Hippocampal formation (tissue), 2 donors: Measurements from ENCODE around the gene HS3ST5.
"Not testable (repeated sequence)": the region's sequence is repeated elsewhere in the genome, so short reads cannot be mapped to it uniquely, and the experiment has no call there.

Experiments used
- DNase-seq, 2 donors: peaks; one replicate each; lab custom pipeline; 2025; lab: John Stamatoyannopoulos, UW

The HS3ST5 gene

GRCh38 chr6:114154812-114155211 is 188.0 kb downstream of the HS3ST5 start:
- no peak for DNase-seq

GRCh38 chr6:114153448-114153847 is 189.4 kb downstream of the HS3ST5 start:
- DNase-seq, result no peak

- peak in 1 of 2 donors; percentile 33 for DNase-seq
These were observed 191.6 kb downstream of the HS3ST5 start for GRCh38 chr6:114151064-114151690.

GRCh38 chr6:114149182-114149581 is 193.6 kb downstream of the HS3ST5 start:
- not testable (repeated sequence) for DNase-seq

- no peak for DNase-seq
These were observed 197.7 kb downstream of the HS3ST5 start for GRCh38 chr6:114144887-114145851.

GRCh38 chr6:114142258-114142657 is 200.6 kb downstream of the HS3ST5 start:
- DNase-seq, result no peak

GRCh38 chr6:114140416-114140815 is 202.4 kb downstream of the HS3ST5 start:
- no peak for DNase-seq

- DNase-seq, result no peak
These were observed 204.1 kb downstream of the HS3ST5 start for GRCh38 chr6:114138577-114139248.

- no peak for DNase-seq
These were observed 207.4 kb downstream of the HS3ST5 start for GRCh38 chr6:114135363-114135971.

- no peak for DNase-seq
These were observed 209.0 kb downstream of the HS3ST5 start for GRCh38 chr6:114133816-114134215.

- DNase-seq, result no peak
These were observed 210.9 kb downstream of the HS3ST5 start for GRCh38 chr6:114131945-114132344.

- no peak for DNase-seq
These were observed 217.2 kb downstream of the HS3ST5 start for GRCh38 chr6:114125576-114125975.

GRCh38 chr6:114121913-114122662 is 220.7 kb downstream of the HS3ST5 start:
- no peak for DNase-seq

GRCh38 chr6:114119056-114119455 is 223.8 kb downstream of the HS3ST5 start:
- no peak for DNase-seq

- DNase-seq, result no peak
These were observed 227.2 kb downstream of the HS3ST5 start for GRCh38 chr6:114115652-114116051.

- DNase-seq, result peak; percentile 74 to 78
These were observed 234.5 kb downstream of the HS3ST5 start for GRCh38 chr6:114108119-114109002.

- DNase-seq, result no peak
These were observed 236.8 kb downstream of the HS3ST5 start for GRCh38 chr6:114106020-114106419.

- DNase-seq, result no peak
These were observed 241.6 kb downstream of the HS3ST5 start for GRCh38 chr6:114101255-114101654.

GRCh38 chr6:114100215-114100994 is 242.4 kb downstream of the HS3ST5 start:
- no peak for DNase-seq
